ENCODE data around the gene REEP1. TPM values are rescaled to one million over a fixed set of nuclear protein-coding genes. Genes with fewer than 3 reads are reported as not detected.

Gene REEP1
- total RNA-seq, 2 donors from 2014 or later, result 20.9 to 22.7 TPM

GRCh38 chr2:86307431-86307830, 30.0 kb downstream of the REEP1 start:
- Histone ChIP-seq H3K36me3 (no peaks in the 10 kb centered on the region), H3K4me1 (ENCODE audit: control insufficient read depth in 1 of 2, low read depth in 2 of 2) (peaks cover 0 to 17% of the 10 kb centered on the region in 2 donors), H3K9me3 (no peaks in the 10 kb centered on the region), H3K4me3 (no peak overlapping the region), H3K27ac (no peak overlapping the region), H3K27me3 (replicated peaks; ENCODE audit: insufficient read depth) (no peaks in the 10 kb centered on the region)
- no peak for TF ChIP-seq CTCF (IDR thresholded peaks at IDR 0.05)
- DNase-seq (ENCODE audit: low spot score), result no peak
- no peak for ATAC-seq (ENCODE audit: insufficient number of reproducible peaks, low FRiP score, low read depth)

- no peak for DNase-seq (ENCODE audit: low spot score)
- TF ChIP-seq CTCF (IDR thresholded peaks at IDR 0.05), result no peak
- no peak for ATAC-seq (ENCODE audit: insufficient number of reproducible peaks, low FRiP score, low read depth)
Measured at GRCh38 chr2:86305915-86306254, 31.5 kb downstream of the REEP1 start.

GRCh38 chr2:86305195-86305914, 32.1 kb downstream of the REEP1 start:
- Histone ChIP-seq H3K27me3 (replicated peaks; ENCODE audit: insufficient read depth) (no peaks in the 10 kb centered on the region), H3K4me1 (ENCODE audit: control insufficient read depth in 1 of 2, low read depth in 2 of 2) (peaks cover 4 to 26% of the 10 kb centered on the region in 2 donors), H3K9me3 (no peaks in the 10 kb centered on the region), H3K27ac (no peak overlapping the region), H3K36me3 (no peaks in the 10 kb centered on the region), H3K4me3 (no peak overlapping the region)
- ATAC-seq (ENCODE audit: insufficient number of reproducible peaks, low FRiP score, low read depth) (no peak), DNase-seq (ENCODE audit: low spot score) (no peak)
- no peak for TF ChIP-seq CTCF (IDR thresholded peaks at IDR 0.05)

More at GRCh38 chr2:86305915-86306254, 31.5 kb downstream of the REEP1 start:
- Histone ChIP-seq H3K4me1 (ENCODE audit: control insufficient read depth in 1 of 2, low read depth in 2 of 2) (peaks cover 4 to 26% of the 10 kb centered on the region in 2 donors), H3K27ac (no peak overlapping the region), H3K27me3 (replicated peaks; ENCODE audit: insufficient read depth) (no peaks in the 10 kb centered on the region), H3K36me3 (no peaks in the 10 kb centered on the region), H3K4me3 (no peak overlapping the region), H3K9me3 (no peaks in the 10 kb centered on the region)

- Histone ChIP-seq H3K27me3 (replicated peaks; ENCODE audit: insufficient read depth) (no peaks in the 10 kb centered on the region), H3K4me1 (ENCODE audit: control insufficient read depth in 1 of 2, low read depth in 2 of 2) (peaks cover 4 to 26% of the 10 kb centered on the region in 2 donors), H3K27ac (no peak overlapping the region), H3K9me3 (no peaks in the 10 kb centered on the region), H3K36me3 (no peaks in the 10 kb centered on the region), H3K4me3 (no peak overlapping the region)
- DNase-seq (ENCODE audit: low spot score) (no peak), ATAC-seq (ENCODE audit: insufficient number of reproducible peaks, low FRiP score, low read depth) (no peak)
- TF ChIP-seq CTCF (IDR thresholded peaks at IDR 0.05), result no peak
Measured at GRCh38 chr2:86304416-86304815, 33.0 kb downstream of the REEP1 start.

GRCh38 chr2:86302320-86302719, 35.1 kb downstream of the REEP1 start:
- Histone ChIP-seq H3K27me3 (replicated peaks; ENCODE audit: insufficient read depth) (no peaks in the 10 kb centered on the region), H3K27ac (no peak overlapping the region)
- DNase-seq (ENCODE audit: low spot score), result no peak

More at GRCh38 chr2:86302320-86302719, 35.1 kb downstream of the REEP1 start:
- no peak for ATAC-seq (ENCODE audit: insufficient number of reproducible peaks, low FRiP score, low read depth)
- peaks cover 16 to 47% of the 10 kb centered on the region in 2 donors for H3K4me1 ChIP-seq (ENCODE audit: control insufficient read depth in 1 of 2, low read depth in 2 of 2)
- no peak overlapping the region for H3K4me3 ChIP-seq
- H3K9me3 ChIP-seq, result no peaks in the 10 kb centered on the region
- TF ChIP-seq CTCF (IDR thresholded peaks at IDR 0.05), result no peak
- no peaks in the 10 kb centered on the region for H3K36me3 ChIP-seq
